ENCODE results near the gene DLG2. TPM values are rescaled to one million over a fixed set of nuclear protein-coding genes. Genes with fewer than 3 reads are reported as not detected.

Gene DLG2
- total RNA-seq, 4 donors from 2014 or later: 7.3 to 14.1 (median 11.1) TPM

DNA sequence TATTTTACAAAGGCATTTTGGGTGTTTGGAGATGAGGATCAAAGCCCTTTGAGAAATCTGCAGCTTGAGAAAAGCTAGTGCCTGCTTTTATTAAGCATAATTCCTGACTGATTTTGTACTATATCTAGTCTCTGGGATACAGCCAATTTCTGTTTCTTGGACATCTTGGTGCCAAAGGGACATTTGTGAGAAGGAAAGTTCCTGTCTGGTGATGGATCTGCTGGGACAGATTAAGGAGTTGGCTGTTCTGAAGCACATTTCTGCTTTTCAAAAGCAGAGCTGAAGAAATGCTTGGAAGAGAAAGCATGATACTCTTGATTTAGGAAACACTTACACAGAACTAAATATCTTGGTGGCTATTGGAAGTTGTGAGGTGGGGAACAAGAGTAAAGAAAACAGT is 2086.4 kb downstream of the DLG2 start:
- H3K9me3 ChIP-seq: no peaks in the 10 kb centered on the region
- DNase-seq (ENCODE audit: extremely low spot score): no peak
- peaks cover 0 to 16% (median 15%) of the 10 kb centered on the region in 4 donors for H3K4me1 ChIP-seq
- H3K36me3 ChIP-seq: no peaks in the 10 kb centered on the region
- no peaks in the 10 kb centered on the region for H3K27me3 ChIP-seq
- H3K27ac ChIP-seq (replicated peaks in 1 of 4): no peak overlapping the region
- TF ChIP-seq EP300 (IDR thresholded peaks at IDR 0.05): no peak
- TF ChIP-seq, protein P1, sequence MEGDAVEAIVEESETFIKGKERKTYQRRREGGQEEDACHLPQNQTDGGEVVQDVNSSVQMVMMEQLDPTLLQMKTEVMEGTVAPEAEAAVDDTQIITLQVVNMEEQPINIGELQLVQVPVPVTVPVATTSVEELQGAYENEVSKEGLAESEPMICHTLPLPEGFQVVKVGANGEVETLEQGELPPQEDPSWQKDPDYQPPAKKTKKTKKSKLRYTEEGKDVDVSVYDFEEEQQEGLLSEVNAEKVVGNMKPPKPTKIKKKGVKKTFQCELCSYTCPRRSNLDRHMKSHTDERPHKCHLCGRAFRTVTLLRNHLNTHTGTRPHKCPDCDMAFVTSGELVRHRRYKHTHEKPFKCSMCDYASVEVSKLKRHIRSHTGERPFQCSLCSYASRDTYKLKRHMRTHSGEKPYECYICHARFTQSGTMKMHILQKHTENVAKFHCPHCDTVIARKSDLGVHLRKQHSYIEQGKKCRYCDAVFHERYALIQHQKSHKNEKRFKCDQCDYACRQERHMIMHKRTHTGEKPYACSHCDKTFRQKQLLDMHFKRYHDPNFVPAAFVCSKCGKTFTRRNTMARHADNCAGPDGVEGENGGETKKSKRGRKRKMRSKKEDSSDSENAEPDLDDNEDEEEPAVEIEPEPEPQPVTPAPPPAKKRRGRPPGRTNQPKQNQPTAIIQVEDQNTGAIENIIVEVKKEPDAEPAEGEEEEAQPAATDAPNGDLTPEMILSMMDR (IDR thresholded peaks at IDR 0.05): no peak
- no peak overlapping the region for H3K4me3 ChIP-seq
- intact Hi-C loops (cut with DNase I): no loop called here

DNA sequence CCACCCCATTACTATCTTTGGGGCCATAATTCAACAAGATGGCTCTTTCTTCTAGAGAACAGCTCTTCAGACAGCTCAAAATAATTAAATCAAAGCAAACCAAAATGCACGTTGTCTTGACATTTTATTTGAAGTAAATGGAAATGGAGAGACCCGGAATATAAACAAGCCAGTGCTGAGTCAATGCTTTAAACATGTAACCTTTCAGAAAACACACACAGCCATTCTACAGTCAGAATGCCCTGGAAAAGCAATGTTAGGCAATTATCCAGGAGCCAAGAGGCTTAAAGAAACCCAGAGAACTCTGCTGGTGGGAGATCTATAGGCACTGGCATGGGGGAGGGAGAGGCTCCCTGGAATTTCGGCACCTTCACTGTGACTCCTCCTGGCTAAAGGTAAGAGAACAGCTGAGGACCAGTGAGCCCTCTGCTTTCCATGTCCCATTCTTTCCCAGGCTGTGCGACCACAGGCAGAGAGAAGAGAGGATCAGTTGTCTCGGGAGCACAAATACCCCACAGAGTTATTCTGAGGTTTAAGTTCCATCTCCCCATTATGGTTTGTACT is 2086.9 kb downstream of the DLG2 start:
- Histone ChIP-seq H3K36me3 (no peaks in the 10 kb centered on the region), H3K4me1 (peaks cover 0 to 16% (median 15%) of the 10 kb centered on the region in 4 donors), H3K27ac (replicated peaks in 1 of 4) (no peak overlapping the region), H3K4me3 (no peak overlapping the region), H3K9me3 (no peaks in the 10 kb centered on the region), H3K27me3 (no peaks in the 10 kb centered on the region)
- TF ChIP-seq EP300 (IDR thresholded peaks at IDR 0.05): no peak
- TF ChIP-seq POLR2AphosphoS5 (IDR thresholded peaks at IDR 0.05): no peak
- TF ChIP-seq POLR2A (IDR thresholded peaks at IDR 0.05; ENCODE audit: low read depth): no peak
- TF ChIP-seq, protein P1 (IDR thresholded peaks at IDR 0.05): no peak
- DNase-seq (ENCODE audit: extremely low spot score): peak; percentile 75
- 62% methylated on average over 5 of the region's 5 CpGs for WGBS
- intact Hi-C loops (cut with DNase I): no loop called here

DNA sequence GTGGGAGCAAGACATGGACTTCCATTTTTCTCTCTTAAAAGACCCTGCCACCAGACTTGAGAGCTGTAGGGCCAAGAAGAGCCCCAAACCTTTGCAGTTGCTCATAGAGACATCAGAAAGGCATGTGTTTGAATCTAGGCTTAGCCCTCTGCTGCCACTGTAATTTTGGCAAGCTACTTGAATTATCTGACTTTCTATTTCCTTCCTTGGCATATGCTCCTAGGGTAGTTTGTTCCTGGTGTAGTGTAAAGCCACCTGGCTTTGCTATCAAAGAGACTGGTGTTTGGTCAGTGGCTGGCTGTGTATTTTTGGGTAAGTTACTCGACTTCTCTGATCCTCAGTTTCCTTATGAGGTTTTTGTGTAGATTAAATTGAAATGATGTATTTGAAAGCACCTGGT is 2088.9 kb downstream of the DLG2 start:
- H3K4me1 ChIP-seq: peaks cover 0 to 16% (median 13%) of the 10 kb centered on the region in 4 donors
- DNase-seq (ENCODE audit: extremely low spot score): peak; percentile 60
- intact Hi-C loops (cut with DNase I): no loop called here
- TF ChIP-seq EP300 (IDR thresholded peaks at IDR 0.05): no peak
- TF ChIP-seq POLR2AphosphoS5 (IDR thresholded peaks at IDR 0.05): no peak
- TF ChIP-seq POLR2A (IDR thresholded peaks at IDR 0.05; ENCODE audit: low read depth): no peak
- TF ChIP-seq, protein P1 (IDR thresholded peaks at IDR 0.05): no peak
- no peaks in the 10 kb centered on the region for H3K9me3 ChIP-seq
- H3K27ac ChIP-seq (replicated peaks in 1 of 4): no peak overlapping the region
- no peaks in the 10 kb centered on the region for H3K36me3 ChIP-seq
- WGBS: 94% methylated on average over 1 of the region's 1 CpG
- no peaks in the 10 kb centered on the region for H3K27me3 ChIP-seq
- no peak overlapping the region for H3K4me3 ChIP-seq

DNA sequence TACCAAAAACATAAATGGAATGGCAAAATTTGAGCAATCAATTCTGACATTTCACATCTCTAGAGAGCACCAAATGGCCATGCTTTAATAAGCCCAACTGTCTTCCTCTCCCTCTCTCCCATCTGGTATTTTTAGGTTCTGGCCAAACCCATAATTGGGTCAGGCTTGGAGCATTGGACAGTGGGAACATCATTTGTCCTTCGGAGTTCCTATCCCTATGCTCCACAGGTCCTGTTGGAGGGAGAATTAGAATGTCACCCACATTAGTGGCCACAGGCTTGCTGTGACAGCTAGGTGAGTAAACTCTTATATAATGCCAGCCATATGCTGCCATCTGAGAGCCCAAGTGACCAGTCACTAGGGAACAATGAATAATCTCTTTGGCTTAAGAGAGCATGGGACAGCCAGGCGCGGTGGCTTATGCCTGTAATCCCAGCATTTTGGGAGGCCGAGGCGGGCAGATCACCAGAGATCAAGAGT is 2090.0 kb downstream of the DLG2 start:
- TF ChIP-seq, protein P1 (IDR thresholded peaks at IDR 0.05): no peak
- TF ChIP-seq POLR2AphosphoS5 (IDR thresholded peaks at IDR 0.05): no peak
- TF ChIP-seq POLR2A (IDR thresholded peaks at IDR 0.05; ENCODE audit: low read depth): no peak
- no peak for TF ChIP-seq EP300 (IDR thresholded peaks at IDR 0.05)
- Histone ChIP-seq H3K36me3 (no peaks in the 10 kb centered on the region), H3K27me3 (no peaks in the 10 kb centered on the region), H3K4me3 (no peak overlapping the region), H3K9me3 (no peaks in the 10 kb centered on the region), H3K27ac (replicated peaks in 1 of 4) (no peak overlapping the region), H3K4me1 (peaks cover 0 to 16% (median 13%) of the 10 kb centered on the region in 4 donors)
- 84% methylated on average over 5 of the region's 5 CpGs for WGBS
- intact Hi-C loops (cut with DNase I): no loop called here
- peak; percentile 47 for DNase-seq (ENCODE audit: extremely low spot score)

DNA sequence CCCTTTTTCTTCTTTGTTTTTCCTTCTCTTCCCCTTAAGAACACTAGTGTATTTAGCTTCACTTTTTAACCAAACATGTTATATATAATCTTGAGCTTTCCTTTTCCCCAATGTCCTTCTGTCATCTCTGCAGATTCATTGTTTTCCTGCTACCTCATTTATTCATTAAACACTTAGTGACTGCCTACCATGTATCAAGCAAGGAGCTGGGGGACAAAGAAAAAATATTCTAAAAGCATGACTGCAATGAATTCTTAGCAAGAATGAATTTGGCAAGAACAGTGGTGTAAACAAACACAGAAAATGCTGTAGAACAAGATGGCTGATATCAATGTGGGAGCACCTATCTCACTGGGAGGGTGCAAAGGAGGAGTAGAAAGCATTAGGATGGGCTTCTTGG is 2094.0 kb downstream of the DLG2 start:
- no peaks in the 10 kb centered on the region for H3K9me3 ChIP-seq
- TF ChIP-seq EP300 (IDR thresholded peaks at IDR 0.05) (no peak), POLR2A (IDR thresholded peaks at IDR 0.05; ENCODE audit: low read depth) (no peak), POLR2AphosphoS5 (IDR thresholded peaks at IDR 0.05) (no peak)
- TF ChIP-seq, protein P1 (IDR thresholded peaks at IDR 0.05): no peak
- no peak overlapping the region for H3K4me3 ChIP-seq
- DNase-seq (ENCODE audit: extremely low spot score): peak; percentile 55
- no peaks in the 10 kb centered on the region for H3K4me1 ChIP-seq
- intact Hi-C loops (cut with DNase I): no loop called here
- H3K27me3 ChIP-seq: no peaks in the 10 kb centered on the region
- no peaks in the 10 kb centered on the region for H3K36me3 ChIP-seq
- H3K27ac ChIP-seq (replicated peaks in 1 of 4): no peak overlapping the region
